Stimulated activated CD4-positive, alpha-beta T cell treated with anti-CD3 and anti-CD28 coated beads, TNF-alpha, amount 100 ng/mL, for 1 hour (primary cell): ENCODE measurements around the gene LAMC2.

Source experiments
- DNase-seq, 3 donors: peaks; one replicate each; pipeline ENCODE4 v3.0.0-alpha.2; 2020; ENCODE audit warnings: low read depth in 3 of 3, low spot score in 1 of 3

LAMC2 gene

GRCh38 chr1:183167676-183168075, 18.4 kb upstream of the LAMC2 start:
- no peak for DNase-seq

GRCh38 chr1:183168308-183168707, 17.8 kb upstream of the LAMC2 start:
- no peak for DNase-seq

- no peak for DNase-seq
These were observed 12.2 kb upstream of the LAMC2 start for GRCh38 chr1:183173828-183174227.

GRCh38 chr1:183175631-183176030, 10.4 kb upstream of the LAMC2 start:
- no peak for DNase-seq

- no peak for DNase-seq
These were observed 7.5 kb upstream of the LAMC2 start for GRCh38 chr1:183178545-183178944.

- DNase-seq, result no peak
These were observed 7.0 kb upstream of the LAMC2 start for GRCh38 chr1:183179033-183179432.

GRCh38 chr1:183180218-183180617, 5.8 kb upstream of the LAMC2 start:
- no peak for DNase-seq

- DNase-seq, result no peak
These were observed 5.4 kb upstream of the LAMC2 start for GRCh38 chr1:183180634-183181056.

GRCh38 chr1:183186841-183187240, 777 bp downstream of the LAMC2 start:
- DNase-seq, result no peak

GRCh38 chr1:183188240-183188639, 2.2 kb downstream of the LAMC2 start:
- DNase-seq, result no peak

GRCh38 chr1:183191833-183192232, 5.8 kb downstream of the LAMC2 start:
- DNase-seq, result no peak

GRCh38 chr1:183193963-183194525, 8.0 kb downstream of the LAMC2 start:
- DNase-seq, result no peak

GRCh38 chr1:183194527-183195141, 8.6 kb downstream of the LAMC2 start:
- no peak for DNase-seq

GRCh38 chr1:183195142-183195574, 9.1 kb downstream of the LAMC2 start:
- no peak for DNase-seq

GRCh38 chr1:183197762-183198161, 11.7 kb downstream of the LAMC2 start:
- no peak for DNase-seq

GRCh38 chr1:183198463-183198862, 12.4 kb downstream of the LAMC2 start:
- no peak for DNase-seq

GRCh38 chr1:183199304-183199703, 13.2 kb downstream of the LAMC2 start:
- DNase-seq, result no peak

GRCh38 chr1:183200451-183200850, 14.4 kb downstream of the LAMC2 start:
- DNase-seq, result no peak

- DNase-seq, result no peak
These were observed 17.0 kb downstream of the LAMC2 start for GRCh38 chr1:183203094-183203493.

- DNase-seq, result no peak
These were observed 19.2 kb downstream of the LAMC2 start for GRCh38 chr1:183205196-183205781.

GRCh38 chr1:183206538-183207122, 20.6 kb downstream of the LAMC2 start:
- no peak for DNase-seq

- DNase-seq, result no peak
These were observed 23.6 kb downstream of the LAMC2 start for GRCh38 chr1:183209533-183210158.
